DOHH2 (cell line): Measurements from ENCODE around the gene RPL15.

Source experiments
- H3F3A ChIP-seq: fragments of 200-600 bp; sonication (generic), shearing (Covaris generic); 2 replicates; pipeline ENCODE4 v1.6.0; 2016; ENCODE audit warnings: antibody characterized with exemption, mild to moderate bottlenecking; ENCODE audit not compliant: control insufficient read depth, insufficient read depth
- H3K27ac ChIP-seq: fragments of 200-600 bp; sonication (generic); 2 replicates; pipeline ENCODE4 v1.5.1; 2014; ENCODE audit warnings: low read depth, mild to moderate bottlenecking, low read length, moderate library complexity
- H3K27me3 ChIP-seq: fragments of 200-600 bp; sonication (generic); 2 replicates; pipeline ENCODE4 v1.6.1; 2014; ENCODE audit warnings: mild to moderate bottlenecking, low read length, mixed read lengths; ENCODE audit not compliant: control insufficient read depth
- H3K36me3 ChIP-seq: fragments of 200-600 bp; sonication (generic); 2 replicates; pipeline ENCODE4 v1.6.1; 2014; ENCODE audit warnings: mild to moderate bottlenecking, low read length, moderate library complexity, mixed read lengths; ENCODE audit not compliant: control insufficient read depth
- H3K4me1 ChIP-seq: fragments of 200-600 bp; sonication (generic); 2 replicates; pipeline ENCODE4 v1.6.1; 2014; ENCODE audit warnings: mild to moderate bottlenecking, low read length, mixed read lengths; ENCODE audit not compliant: control insufficient read depth
- H3K4me2 ChIP-seq: fragments of 200-600 bp; sonication (generic); 2 replicates; pipeline ENCODE4 v1.6.0; 2014; ENCODE audit warnings: mild to moderate bottlenecking, low read length, moderate library complexity
- H3K4me3 ChIP-seq: fragments of 200-600 bp; sonication (generic); 2 replicates; pipeline ENCODE4 v1.5.1; 2014; ENCODE audit warnings: mild to moderate bottlenecking, low read length, mixed read lengths
- H3K79me2 ChIP-seq: fragments of 200-600 bp; sonication (generic); 2 replicates; pipeline ENCODE4 v1.6.1; 2014; ENCODE audit warnings: mild to moderate bottlenecking, low read length, mixed read lengths; ENCODE audit not compliant: control insufficient read depth
- H3K9me2 ChIP-seq: fragments of 200-600 bp; sonication (generic); replicated peaks from 2 replicates; pipeline ENCODE4 v1.6.1; 2014; ENCODE audit warnings: mild to moderate bottlenecking, low read length, mixed read lengths; ENCODE audit not compliant: control insufficient read depth
- H3K9me3 ChIP-seq: fragments of 200-600 bp; sonication (generic); 2 replicates; pipeline ENCODE4 v1.6.1; 2014; ENCODE audit warnings: antibody characterized with exemption, low read length, mixed read lengths; ENCODE audit not compliant: control insufficient read depth, insufficient read depth
- H4K20me1 ChIP-seq: fragments of 200-600 bp; sonication (generic); 2 replicates; pipeline ENCODE4 v1.6.0; 2014; ENCODE audit warnings: low read depth, mild to moderate bottlenecking, antibody characterized with exemption, low read length, moderate library complexity; ENCODE audit not compliant: control insufficient read depth, insufficient read depth
- CTCF ChIP-seq: fragments of 200-600 bp; sonication (generic); IDR thresholded peaks from one replicate; pipeline ENCODE4 v1.5.1; 2014; ENCODE audit warnings: antibody characterized with exemption, mild to moderate bottlenecking, low read depth, low read length; ENCODE audit not compliant: poor library complexity, severe bottlenecking
- EZH2phosphoT487 ChIP-seq: fragments of 200-600 bp; sonication (generic); IDR thresholded peaks from 2 replicates; pipeline ENCODE4 v1.6.1; 2017; ENCODE audit warnings: borderline replicate concordance, mild to moderate bottlenecking, antibody characterized with exemption, low read length, moderate library complexity, mixed read lengths

The RPL15 gene

GRCh38 chr3:23882487-23882918 is 34.4 kb upstream of the RPL15 start:
- H3K79me2 ChIP-seq, result peaks cover 8% of the 10 kb centered on the region
- 0 out of 2 replicates have a peak, but pooled peaks cover 4% of the 10 kb centered on the region for H4K20me1 ChIP-seq
- H3K27me3 ChIP-seq, result no peaks in the 10 kb centered on the region
- no peak overlapping the region for H3K27ac ChIP-seq
- H3F3A ChIP-seq, result no peaks in the 10 kb centered on the region
- TF ChIP-seq EZH2phosphoT487 (no peak), CTCF (no peak)
- no peak overlapping the region for H3K4me2 ChIP-seq
- no peaks in the 10 kb centered on the region for H3K9me2 ChIP-seq
- no peaks in the 10 kb centered on the region for H3K9me3 ChIP-seq
- H3K4me1 ChIP-seq, result no peaks in the 10 kb centered on the region
- no peak overlapping the region for H3K4me3 ChIP-seq
- H3K36me3 ChIP-seq, result no peaks in the 10 kb centered on the region

GRCh38 chr3:23884481-23884880 is 32.5 kb upstream of the RPL15 start:
- H3K9me2 ChIP-seq, result no peaks in the 10 kb centered on the region
- H3K27ac ChIP-seq, result no peak overlapping the region
- no peaks in the 10 kb centered on the region for H3K79me2 ChIP-seq
- H3K4me2 ChIP-seq, result no peak overlapping the region
- H3K4me1 ChIP-seq, result no peaks in the 10 kb centered on the region
- no peaks in the 10 kb centered on the region for H3F3A ChIP-seq
- no peak for TF ChIP-seq CTCF
- no peak for TF ChIP-seq EZH2phosphoT487
- no peaks in the 10 kb centered on the region for H3K27me3 ChIP-seq
- peaks cover 10% of the 10 kb centered on the region for H3K36me3 ChIP-seq
- H3K9me3 ChIP-seq, result no peaks in the 10 kb centered on the region
- H3K4me3 ChIP-seq, result no peak overlapping the region
- peaks cover 6% of the 10 kb centered on the region; the same call in 1 of the 2 replicates for H4K20me1 ChIP-seq

- Histone ChIP-seq H3K9me2 (no peaks in the 10 kb centered on the region), H4K20me1 (peaks cover 6% of the 10 kb centered on the region; the same call in 1 of the 2 replicates), H3K4me2 (no peak overlapping the region), H3K79me2 (no peaks in the 10 kb centered on the region), H3K4me1 (no peaks in the 10 kb centered on the region), H3F3A (no peaks in the 10 kb centered on the region), H3K9me3 (no peaks in the 10 kb centered on the region), H3K27ac (no peak overlapping the region), H3K27me3 (no peaks in the 10 kb centered on the region), H3K36me3 (peaks cover 15% of the 10 kb centered on the region), H3K4me3 (no peak overlapping the region)
- no peak for TF ChIP-seq EZH2phosphoT487
- TF ChIP-seq CTCF, result no peak
These were observed 31.7 kb upstream of the RPL15 start for GRCh38 chr3:23885210-23885609.

- H3K27ac ChIP-seq, result no peak overlapping the region
- H3K4me3 ChIP-seq, result no peak overlapping the region
- no peaks in the 10 kb centered on the region for H3K9me2 ChIP-seq
- H4K20me1 ChIP-seq, result peaks cover 6% of the 10 kb centered on the region; the same call in 1 of the 2 replicates
- H3K4me1 ChIP-seq, result no peaks in the 10 kb centered on the region
- no peaks in the 10 kb centered on the region for H3F3A ChIP-seq
- no peaks in the 10 kb centered on the region for H3K79me2 ChIP-seq
- no peaks in the 10 kb centered on the region for H3K9me3 ChIP-seq
- H3K27me3 ChIP-seq, result no peaks in the 10 kb centered on the region
- peaks cover 22% of the 10 kb centered on the region for H3K36me3 ChIP-seq
- H3K4me2 ChIP-seq, result no peak overlapping the region
- TF ChIP-seq CTCF, result no peak
- no peak for TF ChIP-seq EZH2phosphoT487
These were observed 30.6 kb upstream of the RPL15 start for GRCh38 chr3:23886311-23886710.
